ENCODE measurements around the gene IQCE.
"Not testable (repeated sequence)": the region's sequence is repeated elsewhere in the genome, so short reads cannot be mapped to it uniquely, and the experiment has no call there.

The IQCE gene

GRCh38 chr7:2532199-2532772 is 26.5 kb upstream of the IQCE start:
- DNase-seq (ENCODE audit: low read depth in 2 of 2), result not testable (repeated sequence)

GRCh38 chr7:2532816-2533215 is 26.0 kb upstream of the IQCE start:
- DNase-seq (ENCODE audit: low read depth in 2 of 2), result not testable (repeated sequence)

- not testable (repeated sequence) for DNase-seq (ENCODE audit: low read depth in 2 of 2)
Observed at GRCh38 chr7:2533566-2533965, 25.2 kb upstream of the IQCE start.

DNA sequence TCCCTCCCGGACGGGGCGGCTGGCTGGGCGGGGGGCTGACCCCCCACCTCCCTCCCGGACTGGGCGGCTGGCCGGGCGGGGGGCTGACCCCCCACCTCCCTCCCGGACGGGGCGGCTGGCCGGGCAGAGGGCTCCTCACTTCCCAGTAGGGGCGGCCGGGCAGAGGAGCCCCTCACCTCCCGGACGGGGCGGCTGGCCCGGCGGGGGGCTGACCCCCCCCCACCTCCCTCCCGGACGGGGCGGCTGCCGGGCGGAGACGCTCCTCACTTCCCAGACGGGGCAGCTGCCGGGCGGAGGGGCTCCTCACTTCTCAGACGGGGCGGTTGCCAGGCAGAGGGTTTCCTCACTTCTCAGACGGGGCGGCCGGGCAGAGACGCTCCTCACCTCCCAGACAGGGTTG is 24.6 kb upstream of the IQCE start:
- not testable (repeated sequence) for DNase-seq (ENCODE audit: low read depth in 2 of 2)

DNA sequence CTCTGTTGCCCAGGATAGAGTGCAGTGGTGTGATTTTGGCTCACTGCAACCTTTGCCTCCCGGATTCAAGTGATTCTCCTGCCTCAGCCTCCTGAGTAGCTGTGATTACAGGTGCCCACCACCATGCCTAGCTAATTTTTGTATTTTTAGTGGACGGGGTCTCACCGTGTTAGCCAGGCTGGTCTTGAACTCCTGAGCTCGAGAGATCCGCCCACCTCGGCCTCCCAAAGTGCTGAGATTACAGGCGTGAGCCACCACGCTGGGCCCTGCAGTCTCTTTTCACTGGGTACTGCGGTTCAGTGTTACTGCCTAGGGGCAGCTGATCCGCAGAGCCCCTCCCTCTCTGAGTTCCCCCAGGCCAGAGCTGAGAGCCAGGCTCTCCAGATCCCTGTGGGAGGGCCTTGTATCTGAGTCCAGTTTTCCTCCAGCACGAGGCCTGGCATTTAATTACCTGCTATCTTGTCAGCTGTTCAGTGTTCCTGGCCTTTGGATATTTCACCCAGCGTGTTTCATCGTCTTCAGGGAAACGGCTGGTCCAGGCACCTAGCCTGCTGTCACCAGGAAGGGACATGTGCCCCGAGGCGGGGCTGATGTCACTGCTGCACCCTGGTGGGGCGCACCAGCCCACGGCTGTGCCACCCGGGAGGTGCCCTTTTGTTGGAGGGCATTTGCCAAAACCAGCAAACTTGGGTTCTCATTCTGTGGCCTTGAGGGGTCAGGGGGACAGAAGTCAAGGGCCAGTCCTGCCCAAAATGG is 22.7 kb upstream of the IQCE start:
- DNase-seq (ENCODE audit: low read depth in 2 of 2), result not testable (repeated sequence)

- no peak for DNase-seq (ENCODE audit: low read depth in 2 of 2)
Observed at GRCh38 chr7:2537981-2538851, 20.6 kb upstream of the IQCE start.

- DNase-seq (ENCODE audit: low read depth in 2 of 2), result no peak
Observed at GRCh38 chr7:2539031-2539911, 19.5 kb upstream of the IQCE start.

DNA sequence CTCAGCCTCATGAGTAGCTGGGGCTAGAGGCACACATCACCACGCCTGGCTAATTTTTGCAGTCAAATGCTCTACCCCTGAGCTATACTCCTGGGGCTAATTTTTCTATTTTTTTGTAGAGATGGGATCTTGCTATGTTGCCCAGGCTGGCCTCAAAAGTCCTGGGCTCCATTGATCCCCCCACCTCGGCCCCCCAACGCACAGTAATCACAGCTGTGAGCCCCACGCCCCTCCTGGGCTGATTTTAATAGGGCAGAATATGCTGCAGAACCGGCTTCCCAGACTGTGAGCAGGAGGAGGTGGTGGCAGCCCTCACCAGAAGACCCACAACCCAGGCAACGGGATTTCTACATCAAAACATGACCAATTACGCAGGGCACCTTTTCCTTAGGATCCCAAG is 18.6 kb upstream of the IQCE start:
- DNase-seq (ENCODE audit: low read depth in 2 of 2), result no peak

- no peak for DNase-seq (ENCODE audit: low read depth in 2 of 2)
Observed at GRCh38 chr7:2540641-2541051, 18.1 kb upstream of the IQCE start.

DNA sequence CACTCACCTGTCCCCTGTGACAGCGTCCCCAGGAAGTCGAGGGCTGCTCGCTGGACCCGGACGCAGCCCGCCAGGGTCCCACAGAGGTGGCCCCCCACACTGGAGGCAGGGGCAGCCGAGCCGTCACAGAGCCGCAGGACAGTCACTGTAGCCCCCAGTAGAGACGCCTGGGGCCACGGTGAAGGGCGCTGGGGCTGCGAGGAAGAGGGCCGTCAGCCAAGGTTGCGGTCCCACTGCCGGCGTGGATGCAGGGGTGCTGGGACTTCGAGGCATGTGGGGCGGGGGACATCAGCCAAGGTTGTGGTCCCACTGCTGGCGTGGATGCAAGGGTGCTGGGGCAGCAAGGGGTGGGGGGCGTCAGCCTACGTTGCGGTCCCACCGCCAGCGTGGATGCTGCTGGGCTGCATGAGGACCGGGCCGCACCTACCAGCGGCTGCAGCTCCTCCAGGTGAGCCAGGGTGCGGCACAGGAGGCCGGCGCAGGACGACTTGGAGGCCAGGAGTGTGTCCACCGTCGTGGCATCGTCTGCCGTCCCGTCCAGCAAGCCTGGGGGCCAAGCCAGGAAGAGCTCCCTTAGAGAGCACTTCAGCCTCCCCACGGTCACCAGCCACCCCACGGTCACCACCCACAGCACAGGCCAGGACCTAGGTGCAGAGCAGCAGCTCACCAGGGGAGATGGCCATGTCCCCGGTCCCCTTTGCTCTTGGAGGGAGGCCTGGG is 17.3 kb upstream of the IQCE start:
- DNase-seq (ENCODE audit: low read depth in 2 of 2), result no peak

DNA sequence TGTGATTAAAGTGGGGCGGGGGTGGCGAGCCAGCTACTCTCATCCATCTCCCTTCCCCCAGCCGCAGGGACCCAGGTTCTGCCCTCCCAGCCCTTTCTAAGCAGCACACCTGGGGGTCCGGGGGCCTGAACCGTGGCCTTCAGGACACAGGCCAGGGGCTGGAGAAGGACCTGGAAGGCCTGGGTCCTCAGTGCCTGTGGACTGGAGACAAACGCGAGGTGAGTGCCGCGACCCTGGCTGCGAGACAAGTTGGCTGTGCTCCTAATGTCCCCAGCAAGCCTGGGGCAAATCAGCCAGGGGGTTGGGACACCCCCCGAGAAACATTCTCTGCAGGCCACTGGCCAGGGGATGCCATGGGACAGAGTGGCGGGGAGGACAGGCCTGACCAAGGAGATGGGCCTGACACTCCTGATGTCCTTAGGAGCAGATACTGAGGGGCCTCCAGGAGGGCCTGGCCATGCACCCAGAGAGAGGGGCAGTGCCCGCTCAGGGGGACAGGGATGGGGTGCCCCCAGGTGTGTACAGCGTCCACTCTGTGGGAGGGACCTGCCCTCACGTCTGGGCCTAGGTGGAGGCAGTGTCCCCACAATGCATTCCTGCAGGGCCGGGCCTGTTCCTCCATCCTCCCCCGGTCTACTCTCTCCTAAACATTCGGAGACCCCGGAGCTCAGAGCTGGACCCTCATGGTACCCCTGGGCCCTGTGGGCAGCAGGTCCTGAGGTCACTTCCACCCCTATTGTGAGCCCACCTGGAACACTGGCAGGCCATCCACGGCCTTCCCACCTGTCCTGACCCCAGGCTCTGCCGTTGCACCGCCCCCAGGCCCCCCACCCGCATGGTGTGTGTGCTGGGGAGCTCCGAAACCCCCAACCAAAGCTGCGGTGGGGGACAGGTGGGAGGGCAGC is 16.5 kb upstream of the IQCE start:
- DNase-seq (ENCODE audit: low read depth in 2 of 2), result no peak

DNA sequence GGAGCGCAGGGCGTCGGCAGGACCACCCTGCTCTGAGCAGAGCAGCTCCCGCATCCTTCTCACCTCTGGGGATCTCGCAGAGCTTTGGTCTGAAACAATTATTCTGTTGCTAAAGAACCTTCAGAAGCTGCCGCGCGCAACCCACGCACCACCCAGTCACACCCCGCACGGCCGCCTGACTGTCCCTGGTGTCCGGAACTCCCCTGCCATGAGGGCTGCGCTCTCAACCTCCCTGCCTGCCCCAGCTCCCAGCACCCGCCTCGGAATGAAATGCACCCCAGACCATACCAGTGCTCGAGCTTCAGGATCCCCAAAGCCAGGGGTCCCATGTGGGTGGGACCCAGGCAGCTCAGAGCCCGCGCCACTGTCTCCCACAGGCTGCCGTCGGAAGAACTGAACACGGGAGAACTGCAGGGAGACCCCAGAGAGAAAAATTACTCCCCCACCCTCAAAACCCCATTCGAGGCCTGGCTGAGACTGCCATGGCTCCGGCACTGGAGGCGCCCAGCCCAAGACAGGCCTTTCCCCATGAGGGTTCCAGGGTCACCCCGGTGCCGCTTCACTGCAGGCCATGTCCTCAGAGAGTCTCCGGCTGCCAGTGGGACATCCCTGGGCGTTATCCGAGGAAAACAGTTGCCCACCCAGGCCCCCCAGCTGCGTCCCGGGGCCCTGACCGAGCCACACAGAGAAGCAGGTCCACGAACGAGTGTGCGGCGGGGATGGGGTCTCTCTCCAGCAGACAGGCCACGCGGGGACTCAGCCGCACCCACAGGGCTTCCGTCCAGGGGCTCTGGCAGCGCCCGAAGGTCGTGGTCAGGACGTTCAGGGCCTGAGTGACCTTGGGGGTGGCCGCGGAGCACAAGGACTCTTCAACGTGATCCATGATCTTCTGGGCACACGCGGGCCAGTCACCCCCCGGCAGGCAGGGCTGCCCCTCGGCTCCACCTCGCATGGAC is 15.6 kb upstream of the IQCE start:
- no peak for DNase-seq (ENCODE audit: low read depth in 2 of 2)

DNA sequence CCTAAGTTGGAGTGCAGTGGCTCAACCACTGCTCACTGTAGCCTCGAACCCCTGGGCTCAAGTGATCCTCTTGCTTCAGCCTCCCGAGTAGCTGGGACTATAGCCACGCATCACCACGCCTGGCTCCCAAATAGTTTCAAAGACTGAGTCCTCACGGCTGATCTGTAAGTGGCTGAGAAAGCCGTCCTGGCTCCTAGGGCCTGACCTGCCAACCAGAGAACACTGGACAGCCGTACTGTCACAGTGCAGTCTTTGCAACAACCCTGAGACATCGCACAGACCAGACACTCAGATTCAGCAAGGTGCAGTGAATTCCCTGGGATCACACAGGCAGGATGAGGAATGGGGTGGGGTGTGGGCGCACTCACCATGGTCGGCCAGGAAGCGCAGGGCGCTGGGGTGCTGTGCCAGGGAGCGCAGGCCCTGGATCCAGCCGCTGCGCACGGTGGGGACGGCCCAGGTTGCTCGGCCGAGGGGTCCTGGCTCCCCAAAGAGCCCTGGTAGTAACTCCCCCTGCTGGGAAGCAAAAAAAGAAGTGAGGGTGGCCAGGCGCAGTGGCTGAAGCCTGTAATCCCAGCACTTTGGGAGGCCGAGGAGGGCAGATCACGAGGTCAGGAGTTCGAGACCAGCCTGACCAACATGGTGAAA is 14.1 kb upstream of the IQCE start:
- no peak for DNase-seq (ENCODE audit: low read depth in 2 of 2)

GRCh38 chr7:2545746-2546425 is 12.9 kb upstream of the IQCE start:
- DNase-seq (ENCODE audit: low read depth in 2 of 2), result no peak

DNA sequence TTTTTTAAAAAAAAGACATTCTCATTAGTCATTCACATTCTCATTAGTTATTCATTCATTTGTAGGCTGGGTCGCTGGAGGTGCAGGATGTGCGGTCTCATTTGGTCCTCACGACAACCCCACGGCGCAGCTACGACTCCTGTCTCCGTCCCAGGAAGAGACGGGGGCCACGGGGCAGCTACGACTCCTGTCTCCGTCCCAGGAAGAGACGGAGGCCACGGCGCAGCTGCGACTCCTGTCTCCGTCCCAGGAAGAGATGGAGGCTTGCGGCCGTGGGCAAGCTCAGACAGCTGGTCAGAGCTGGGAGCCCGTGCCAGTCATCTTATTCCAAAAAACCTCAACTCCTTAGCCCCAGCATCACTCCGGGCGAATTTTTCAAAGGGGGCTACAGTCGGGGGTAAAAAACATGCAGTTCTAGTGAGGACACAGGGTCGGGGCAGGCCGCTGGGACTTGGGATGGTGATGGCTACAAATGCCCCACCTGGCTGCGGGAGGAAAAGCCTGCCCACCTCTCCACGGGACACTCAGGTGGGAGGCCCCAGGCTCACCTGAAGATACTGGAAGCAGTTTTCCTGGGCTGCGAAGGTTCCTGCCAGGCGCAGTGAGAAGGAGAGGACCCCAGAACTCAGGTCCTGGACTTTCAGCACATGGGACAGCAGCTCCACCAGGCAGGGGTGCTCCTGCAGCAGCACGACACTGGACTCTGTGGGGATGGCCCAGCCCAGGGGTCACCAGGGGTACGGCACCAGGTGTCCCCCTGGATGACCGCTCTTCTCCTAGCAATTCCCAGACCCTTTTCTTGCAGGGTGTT is 11.8 kb upstream of the IQCE start:
- no peak for DNase-seq (ENCODE audit: low read depth in 2 of 2)

DNA sequence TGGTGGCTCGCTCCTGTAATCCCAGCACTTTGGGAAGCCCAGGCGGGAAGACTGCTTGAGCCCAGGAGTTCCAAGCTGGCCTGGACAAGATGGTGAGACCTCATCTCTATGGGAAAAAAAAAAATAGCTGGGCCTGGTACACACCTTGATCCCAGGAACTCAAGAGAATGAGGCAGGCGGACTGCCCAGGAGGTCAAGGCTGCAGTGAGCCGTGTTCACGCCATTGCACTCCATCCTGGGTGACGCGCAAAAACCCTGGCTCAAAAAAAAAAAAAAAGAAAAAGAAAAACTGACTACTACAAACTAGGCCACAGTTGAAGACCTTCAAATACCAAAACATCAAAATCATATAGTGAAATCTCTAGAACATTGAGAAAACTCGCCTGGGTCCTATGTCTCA is 7.4 kb upstream of the IQCE start:
- DNase-seq (ENCODE audit: low read depth in 2 of 2), result no peak

GRCh38 chr7:2553108-2553507 is 5.7 kb upstream of the IQCE start:
- no peak for DNase-seq (ENCODE audit: low read depth in 2 of 2)

Measured in stimulated activated CD4-positive, alpha-beta T cell treated with anti-CD3 and anti-CD28 coated beads, Interleukin-4, amount 100 ng/mL, for 48 hours (primary cell).